WERI-Rb-1 (cell line): ENCODE data around the gene HMGXB4.

Experiments used
- DNase-seq: peaks from one replicate; pipeline ENCODE4 v3.0.0-alpha.2; 2020
- H3K27ac ChIP-seq: fragments of 250-450 bp; sonication (Bioruptor Pico); 2 replicates; pipeline ENCODE4 v1.5.1; 2020; ENCODE audit warnings: mild to moderate bottlenecking, moderate library complexity
- H3K27me3 ChIP-seq: fragments of 250-450 bp; sonication (Bioruptor Pico); 2 replicates; pipeline ENCODE4 v1.5.1; 2021; ENCODE audit warnings: mild to moderate bottlenecking, low read depth, moderate library complexity; ENCODE audit not compliant: insufficient read depth, severe bottlenecking
- H3K36me3 ChIP-seq: fragments of 250-450 bp; sonication (Bioruptor Pico); 2 replicates; pipeline ENCODE4 v1.5.1; 2020; ENCODE audit warnings: mild to moderate bottlenecking, moderate library complexity
- H3K4me3 ChIP-seq: 2 replicates; pipeline ENCODE4 v1.5.1; 2011; ENCODE audit warnings: low read depth, mild to moderate bottlenecking, control low read depth, low read length
- H3K9me3 ChIP-seq: fragments of 250-450 bp; sonication (Bioruptor Pico); 2 replicates; pipeline ENCODE4 v1.5.1; 2021; ENCODE audit warnings: mild to moderate bottlenecking, moderate library complexity; ENCODE audit not compliant: severe bottlenecking
- CTCF ChIP-seq: IDR thresholded peaks from 2 replicates; pipeline ENCODE4 v1.5.1; 2011; ENCODE audit warnings: low read depth, mild to moderate bottlenecking, control low read depth, inconsistent platforms, low read length

The HMGXB4 gene

GRCh38 chr22:35317680-35318290 is 60.5 kb downstream of the HMGXB4 start:
- H3K9me3 ChIP-seq = no peaks in the 10 kb centered on the region
- TF ChIP-seq CTCF = no peak

GRCh38 chr22:35318346-35319215 is 61.3 kb downstream of the HMGXB4 start:
- Histone ChIP-seq H3K27ac (no peak overlapping the region), H3K36me3 (peaks cover 5% of the 10 kb centered on the region; the same call in 1 of the 2 replicates), H3K9me3 (no peaks in the 10 kb centered on the region), H3K4me3 (no peak overlapping the region), H3K27me3 (no peaks in the 10 kb centered on the region)
- no peak for TF ChIP-seq CTCF
- DNase-seq = no peak

More at GRCh38 chr22:35317680-35318290, 60.5 kb downstream of the HMGXB4 start:
- Histone ChIP-seq H3K36me3 (peaks cover 3% of the 10 kb centered on the region; the same call in 1 of the 2 replicates), H3K27me3 (no peaks in the 10 kb centered on the region), H3K27ac (no peak overlapping the region), H3K4me3 (no peak overlapping the region)
- DNase-seq = no peak

- no peak overlapping the region for H3K27ac ChIP-seq
- no peak for DNase-seq
- peaks cover 10% of the 10 kb centered on the region; the same call in 1 of the 2 replicates for H3K36me3 ChIP-seq
- no peak overlapping the region for H3K4me3 ChIP-seq
- H3K9me3 ChIP-seq = no peaks in the 10 kb centered on the region
- no peak for TF ChIP-seq CTCF
- H3K27me3 ChIP-seq = no peaks in the 10 kb centered on the region
Measured at GRCh38 chr22:35319244-35319985, 62.1 kb downstream of the HMGXB4 start.

- no peak for TF ChIP-seq CTCF
- Histone ChIP-seq H3K27ac (no peak overlapping the region), H3K36me3 (peaks cover 19% of the 10 kb centered on the region), H3K27me3 (no peaks in the 10 kb centered on the region), H3K4me3 (no peak overlapping the region), H3K9me3 (no peaks in the 10 kb centered on the region)
- DNase-seq = no peak
Measured at GRCh38 chr22:35322126-35322525, 64.8 kb downstream of the HMGXB4 start.

GRCh38 chr22:35322893-35323292 is 65.6 kb downstream of the HMGXB4 start:
- Histone ChIP-seq H3K4me3 (no peak overlapping the region), H3K27me3 (no peaks in the 10 kb centered on the region), H3K9me3 (no peaks in the 10 kb centered on the region), H3K36me3 (peaks cover 25% of the 10 kb centered on the region), H3K27ac (no peak overlapping the region)
- DNase-seq = no peak
- TF ChIP-seq CTCF = no peak
